ENCODE data around the gene ADCYAP1.

DNA sequence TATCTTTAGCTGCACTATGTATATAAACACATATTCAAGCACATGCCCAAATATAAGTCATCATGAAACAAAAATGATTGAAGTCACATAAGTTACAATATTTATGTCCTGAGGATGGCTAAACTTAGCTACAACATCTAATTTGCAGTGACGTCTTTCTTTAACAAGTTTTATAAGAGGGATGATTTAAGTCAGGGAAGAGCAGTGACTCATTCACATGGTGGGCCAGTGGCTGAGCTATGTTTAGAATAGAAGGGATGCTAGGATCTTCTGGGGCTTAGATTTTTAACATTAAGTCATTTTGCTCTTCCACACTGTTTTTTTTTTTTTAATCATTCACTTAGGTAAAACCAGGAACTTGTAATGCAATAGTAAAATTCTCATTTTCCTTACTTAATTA, 22.3 kb downstream of the ADCYAP1 start:
- TF ChIP-seq POLR2A (IDR thresholded peaks at IDR 0.05): no peak
- TF ChIP-seq, protein P1, sequence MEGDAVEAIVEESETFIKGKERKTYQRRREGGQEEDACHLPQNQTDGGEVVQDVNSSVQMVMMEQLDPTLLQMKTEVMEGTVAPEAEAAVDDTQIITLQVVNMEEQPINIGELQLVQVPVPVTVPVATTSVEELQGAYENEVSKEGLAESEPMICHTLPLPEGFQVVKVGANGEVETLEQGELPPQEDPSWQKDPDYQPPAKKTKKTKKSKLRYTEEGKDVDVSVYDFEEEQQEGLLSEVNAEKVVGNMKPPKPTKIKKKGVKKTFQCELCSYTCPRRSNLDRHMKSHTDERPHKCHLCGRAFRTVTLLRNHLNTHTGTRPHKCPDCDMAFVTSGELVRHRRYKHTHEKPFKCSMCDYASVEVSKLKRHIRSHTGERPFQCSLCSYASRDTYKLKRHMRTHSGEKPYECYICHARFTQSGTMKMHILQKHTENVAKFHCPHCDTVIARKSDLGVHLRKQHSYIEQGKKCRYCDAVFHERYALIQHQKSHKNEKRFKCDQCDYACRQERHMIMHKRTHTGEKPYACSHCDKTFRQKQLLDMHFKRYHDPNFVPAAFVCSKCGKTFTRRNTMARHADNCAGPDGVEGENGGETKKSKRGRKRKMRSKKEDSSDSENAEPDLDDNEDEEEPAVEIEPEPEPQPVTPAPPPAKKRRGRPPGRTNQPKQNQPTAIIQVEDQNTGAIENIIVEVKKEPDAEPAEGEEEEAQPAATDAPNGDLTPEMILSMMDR (IDR thresholded peaks at IDR 0.05): no peak

Measured in body of pancreas (tissue), 4 donors.